HepG2 (cell line): ENCODE measurements around the gene KLRD1. TPM values are rescaled to one million over a fixed set of nuclear protein-coding genes. Genes with fewer than 3 reads are reported as not detected.
"Not testable (repeated sequence)": the region's sequence is repeated elsewhere in the genome, so short reads cannot be mapped to it uniquely, and the experiment has no call there.

Source experiments
- ATAC-seq: fragments of 200-7000 bp; cut with Tn5 transposase; 3 replicates; pipeline ENCODE4 v1.9.1; 2020; ENCODE audit warnings: mild to moderate bottlenecking, moderate library complexity
- BruUV-seq: library from RNA; stranded (reverse); fragments of 400-500 nt; replicated peaks from 2 replicates; lab custom pipeline; 2021; lab: Mats Ljungman, UMichigan
- CTCF ChIA-PET: fragments of 300-600 bp; formaldehyde crosslinking; extraction: SDS; loops from one replicate; lab custom pipeline; 2021; ENCODE audit warnings: low total read pairs, inconsistent platforms, low intra/inter-chr PET ratio; lab: Yijun Ruan, JAX
- POLR2A ChIA-PET: fragments of 350-600 bp; sonication (Branson Sonifier 250); formaldehyde crosslinking; loops from one replicate; lab custom pipeline; 2020; ENCODE audit warnings: antibody characterized with exemption, inconsistent platforms; lab: Yijun Ruan, JAX
- DNase-seq: peaks from one replicate; pipeline ENCODE4 v3.0.0-alpha.2; 2015; ENCODE audit warnings: low spot score
- FAIRE-seq: peaks from 3 replicates; lab custom pipeline; 2011; peaks lifted over from hg19 to GRCh38; lab: Jason Lieb, UNC
- H2AFZ ChIP-seq: one replicate; pipeline ENCODE4 v1.6.1; 2011; ENCODE audit warnings: low read length, inconsistent platforms
- H3K27ac ChIP-seq: fragments of 300-600 bp; 3 replicates; pipeline ENCODE4 v1.8.0; 2011; ENCODE audit warnings: mixed run types, mild to moderate bottlenecking, mixed read lengths, low read length, inconsistent platforms; ENCODE audit not compliant: insufficient read depth; ENCODE audit errors: extremely low read length
- H3K27me3 ChIP-seq, 2 experiments: fragments of 200-600 bp in 1 of 2; 2 replicates in 1 of 2; 3 replicates in 1 of 2; pipeline versions ENCODE4 v1.6.0 to v1.8.0; 2011; ENCODE audit warnings: low read length in 2 of 2, mild to moderate bottlenecking in 2 of 2, moderate library complexity in 2 of 2, inconsistent platforms in 1 of 2; ENCODE audit not compliant: insufficient read depth in 2 of 2, control insufficient read depth in 1 of 2
- H3K36me3 ChIP-seq, 2 experiments: fragments of 200-600 bp in 1 of 2; replicated peaks in 1 of 2; 2 replicates in 1 of 2; 3 replicates in 1 of 2; pipeline versions ENCODE4 v1.5.1 to v1.8.0; 2011; ENCODE audit warnings: low read length in 2 of 2, inconsistent platforms in 1 of 2; ENCODE audit not compliant: insufficient read depth in 2 of 2, control insufficient read depth in 1 of 2
- H3K4me1 ChIP-seq: 2 replicates; pipeline ENCODE4 v1.5.1; 2012; ENCODE audit warnings: low read length, inconsistent platforms; ENCODE audit not compliant: insufficient read depth
- H3K4me2 ChIP-seq: 2 replicates; pipeline ENCODE4 v1.6.0; 2011; ENCODE audit warnings: low read depth, low read length, inconsistent platforms
- H3K4me3 ChIP-seq, 3 experiments: fragments of 200-600 bp in 1 of 3; sonication (generic), shearing (Covaris generic) in 1 of 3; replicated peaks in 1 of 3; 2 replicates each; pipeline ENCODE4 v1.5.1; 2011 to 2016; ENCODE audit warnings: low read length in 3 of 3, inconsistent platforms in 2 of 3, low read depth in 2 of 3, mild to moderate bottlenecking in 2 of 3, control low read depth in 1 of 3, mixed read lengths in 1 of 3; ENCODE audit not compliant: insufficient read depth in 1 of 3
- H3K79me2 ChIP-seq: one replicate; pipeline ENCODE4 v1.6.1; 2011; ENCODE audit warnings: low read length, inconsistent platforms; ENCODE audit not compliant: insufficient read depth
- H3K9ac ChIP-seq: 2 replicates; pipeline ENCODE4 v1.6.0; 2011; ENCODE audit warnings: mild to moderate bottlenecking, low read depth, low read length, inconsistent platforms; ENCODE audit not compliant: insufficient read depth
- H3K9me3 ChIP-seq: 2 replicates; pipeline ENCODE4 v1.5.1; 2012; ENCODE audit warnings: mild to moderate bottlenecking, low read length
- H4K20me1 ChIP-seq: 2 replicates; pipeline ENCODE4 v1.6.0; 2011; ENCODE audit warnings: inconsistent platforms, mild to moderate bottlenecking, low read length, moderate library complexity; ENCODE audit not compliant: insufficient read depth
- IRF2 ChIP-seq: IDR thresholded peaks from 2 replicates; pipeline ENCODE4 v1.6.1; 2018; ENCODE audit warnings: missing genetic modification reagents, missing compliant biosample characterization
- JUNB ChIP-seq: sonication (generic); formaldehyde crosslinking; IDR thresholded peaks from 2 replicates; pipeline ENCODE4 v1.8.0; 2022; ENCODE audit warnings: missing genetic modification reagents, mild to moderate bottlenecking, borderline replicate concordance
- PRMT3 ChIP-seq: sonication (generic); formaldehyde crosslinking; IDR thresholded peaks from 2 replicates; pipeline ENCODE4 v1.8.1; 2022; ENCODE audit warnings: low read depth, mild to moderate bottlenecking, moderate library complexity, missing genetic modification reagents, borderline replicate concordance
- RAD21 ChIP-seq: fragments of 450-650 bp; formaldehyde crosslinking; IDR thresholded peaks from 2 replicates; pipeline ENCODE4 v1.5.0; 2020; ENCODE audit warnings: mild to moderate bottlenecking
- SCMH1 ChIP-seq: sonication (generic); formaldehyde crosslinking; IDR thresholded peaks from 2 replicates; pipeline ENCODE4 v1.9.0; 2021; ENCODE audit warnings: missing genetic modification reagents, mild to moderate bottlenecking, borderline replicate concordance
- SMARCC2 ChIP-seq: fragments of 450-650 bp; IDR thresholded peaks from 2 replicates; pipeline ENCODE4 v1.6.1; 2017; ENCODE audit warnings: antibody characterized with exemption, mild to moderate bottlenecking
- STAG1 ChIP-seq: sonication (generic); formaldehyde crosslinking; IDR thresholded peaks from 2 replicates; pipeline ENCODE4 v1.4.0; 2020; ENCODE audit warnings: missing genetic modification reagents
- TEF ChIP-seq: sonication (generic); formaldehyde crosslinking; IDR thresholded peaks from 2 replicates; pipeline ENCODE4 v1.5.0; 2020; ENCODE audit warnings: missing genetic modification reagents
- THAP7 ChIP-seq: sonication (generic); formaldehyde crosslinking; IDR thresholded peaks from 2 replicates; pipeline ENCODE4 v1.8.1; 2023; ENCODE audit warnings: mild to moderate bottlenecking, missing genetic modification reagents
- WIZ ChIP-seq: sonication (generic); formaldehyde crosslinking; IDR thresholded peaks from 2 replicates; pipeline ENCODE4 v1.5.1; 2020; ENCODE audit warnings: mild to moderate bottlenecking, missing genetic modification reagents
- XBP1 ChIP-seq: sonication (generic); formaldehyde crosslinking; IDR thresholded peaks from 2 replicates; pipeline ENCODE4 v1.5.0; 2020; ENCODE audit warnings: missing genetic modification reagents
- ZBTB38 ChIP-seq: sonication (generic); formaldehyde crosslinking; IDR thresholded peaks from 2 replicates; pipeline ENCODE4 v1.5.1; 2020; ENCODE audit warnings: mild to moderate bottlenecking, missing genetic modification reagents
- ZBTB44 ChIP-seq: sonication (generic); formaldehyde crosslinking; IDR thresholded peaks from 2 replicates; pipeline ENCODE4 v1.4.0; 2020; ENCODE audit warnings: missing genetic modification reagents
- ZIK1 ChIP-seq: sonication (generic); formaldehyde crosslinking; IDR thresholded peaks from 2 replicates; pipeline ENCODE4 v1.5.0; 2020; ENCODE audit warnings: mild to moderate bottlenecking, low read depth, missing genetic modification reagents, borderline replicate concordance
- ZMYM3 ChIP-seq: sonication (generic); formaldehyde crosslinking; IDR thresholded peaks from 2 replicates; pipeline ENCODE4 v1.5.1; 2020; ENCODE audit warnings: mild to moderate bottlenecking, missing genetic modification reagents
- ZNF562 ChIP-seq: sonication (generic); formaldehyde crosslinking; IDR thresholded peaks from 2 replicates; pipeline ENCODE4 v1.8.0; 2022; ENCODE audit warnings: missing genetic modification reagents, borderline replicate concordance
- ZSCAN12 ChIP-seq: sonication (generic); formaldehyde crosslinking; IDR thresholded peaks from 2 replicates; pipeline ENCODE4 v1.9.0; 2021; ENCODE audit warnings: mild to moderate bottlenecking, missing genetic modification reagents
- WGBS: methylation state at CpG from one replicate; pipeline ENCODE4 v1.1.6; 2017; ENCODE audit warnings: low lambda C conversion rate; 5-methylcytosine and 5-hydroxymethylcytosine counted together
- in situ Hi-C: cut with HindIII; loops from 2 replicates; pipeline ENCODE4 v1.10.0; 2017; ENCODE audit warnings: low pct_unique_long_range_greater_than_20kb; ENCODE audit not compliant: extremely low pct_ligation_motif_present
- intact Hi-C: fragments of 100-400 bp; cut with micrococcal nuclease; formaldehyde crosslinking; loops from one replicate; pipeline ENCODE4 v1.10.0; 2022; ENCODE audit not compliant: unreplicated experiment
- polyA plus RNA-seq, 8 experiments: library from polyadenylated mRNA; depleted of rRNA in 3 of 8; stranded (reverse) in 7 of 8; unstranded in 1 of 8; fragments of >200 nt; fragmentation: Illumina TruSeq in 4 of 8; extraction: Trizol in 4 of 8; gene quantifications; 2 replicates each; pipeline versions ENCODE4 v1.2.1 to v1.2.3, GENCODE V29; 2011 to 2016; ENCODE audit warnings: low read depth in 4 of 8, missing spikeins in 1 of 8, mixed read lengths in 1 of 8; ENCODE audit not compliant: insufficient read depth in 1 of 8
- total RNA-seq, 5 experiments: library from RNA; depleted of rRNA; stranded (reverse); fragments of >200 nt; fragmentation: Illumina TruSeq; extraction: Trizol; gene quantifications; 2 replicates each; pipeline ENCODE4 v1.2.3, GENCODE V29; 2016; ENCODE audit warnings: low read depth in 1 of 5

Gene KLRD1
- total and polyA plus RNA-seq, 2 of the 13 experiments (the other 11 are each of a cell fraction or from before 2014, with no cell fraction given), result 0.01 TPM; not detected in 1

- TF ChIP-seq TEF (no peak), SCMH1 (CRISPR knock-in tag) (no peak), IRF2 (0 out of 2 replicates have a peak, but pooled peaks have one; percentile 26), ZBTB44 (no peak), ZBTB38 (CRISPR knock-in tag) (no peak), ZMYM3 (CRISPR knock-in tag) (no peak), PRMT3 (CRISPR knock-in tag) (no peak), XBP1 (CRISPR knock-in tag) (no peak), STAG1 (peak; percentile 85), ZIK1 (no peak), JUNB (CRISPR knock-in tag) (no peak), ZSCAN12 (no peak), RAD21 (CRISPR knock-in tag) (peak; percentile 53; the same call in 1 of the 2 replicates), WIZ (CRISPR knock-in tag) (no peak), ZNF562 (CRISPR knock-in tag) (no peak), THAP7 (CRISPR knock-in tag) (no peak), SMARCC2 (no peak)
- TF ChIP-seq, all 625 proteins: peak for 5
Measured at GRCh38 chr12:10331642-10332239, 24.1 kb downstream of the KLRD1 start (continued).

GRCh38 chr12:10336196-10336595, 28.5 kb downstream of the KLRD1 start:
- intact Hi-C loops, H3K79me2 ChIP-seq, H3K4me2 ChIP-seq, H3K36me3 ChIP-seq, H3K27ac ChIP-seq, in situ Hi-C loops, H3K4me3 ChIP-seq, H2AFZ ChIP-seq, POLR2A ChIA-PET, H3K9ac ChIP-seq, CTCF ChIA-PET, BruUV-seq, H3K27me3 ChIP-seq, H4K20me1 ChIP-seq, FAIRE-seq, ATAC-seq, DNase-seq, H3K4me1 ChIP-seq, H3K9me3 ChIP-seq: not testable (repeated sequence)
- WGBS, result 0% methylated on average over 3 of the region's 4 CpGs

GRCh38 chr12:10338470-10338869, 30.8 kb downstream of the KLRD1 start:
- CTCF ChIA-PET, DNase-seq, H3K27me3 ChIP-seq, H3K9me3 ChIP-seq, in situ Hi-C loops, intact Hi-C loops, H3K79me2 ChIP-seq, ATAC-seq, POLR2A ChIA-PET, FAIRE-seq, H3K9ac ChIP-seq, H3K4me1 ChIP-seq, H4K20me1 ChIP-seq, H3K27ac ChIP-seq, H2AFZ ChIP-seq, BruUV-seq, H3K36me3 ChIP-seq, H3K4me3 ChIP-seq, H3K4me2 ChIP-seq: not testable (repeated sequence)
- 8% methylated on average over 4 of the region's 4 CpGs for WGBS
